CD14-positive monocyte (primary cell): Measurements from ENCODE around the gene AP3D1. TPM values are rescaled to one million over a fixed set of nuclear protein-coding genes. Genes with fewer than 3 reads are reported as not detected.

Source experiments
- DNase-seq, 3 donors: peaks; one replicate each; pipeline ENCODE4 v3.0.0-alpha.2; 2011 to 2022
- H2AFZ ChIP-seq: 2 replicates; pipeline ENCODE4 v1.6.0; 2012; ENCODE audit warnings: mild to moderate bottlenecking, low read depth, low read length, inconsistent platforms; ENCODE audit not compliant: insufficient read depth, poor library complexity, severe bottlenecking
- H3K27ac ChIP-seq, 2 donors: 1 replicate in 1 of 2; 2 replicates in 1 of 2; pipeline ENCODE4 v1.5.1; 2012 to 2013; ENCODE audit warnings: low read length in 2 of 2, control low read depth in 1 of 2, inconsistent platforms in 1 of 2, low read depth in 1 of 2, mild to moderate bottlenecking in 1 of 2
- H3K27me3 ChIP-seq, 2 donors: one replicate each; pipeline versions ENCODE4 v1.6.0 to v1.6.1; 2011 to 2013; ENCODE audit warnings: low read length in 2 of 2; ENCODE audit not compliant: control insufficient read depth in 2 of 2, insufficient read depth in 2 of 2
- H3K36me3 ChIP-seq, 2 donors: replicated peaks in 1 of 2; 1 replicate in 1 of 2; 2 replicates in 1 of 2; pipeline versions ENCODE4 v1.5.1 to v1.6.1; 2012 to 2013; ENCODE audit warnings: low read length in 2 of 2, control low read depth in 1 of 2, inconsistent platforms in 1 of 2, mild to moderate bottlenecking in 1 of 2; ENCODE audit not compliant: insufficient read depth in 2 of 2, control insufficient read depth in 1 of 2
- H3K4me1 ChIP-seq, 2 donors: 1 replicate in 1 of 2; 2 replicates in 1 of 2; pipeline versions ENCODE4 v1.5.1 to v1.6.1; 2012 to 2013; ENCODE audit warnings: low read length in 2 of 2, control low read depth in 1 of 2, inconsistent platforms in 1 of 2, mild to moderate bottlenecking in 1 of 2, moderate library complexity in 1 of 2; ENCODE audit not compliant: insufficient read depth in 2 of 2, control insufficient read depth in 1 of 2
- H3K4me2 ChIP-seq: replicated peaks from 2 replicates; pipeline ENCODE3; 2012; ENCODE audit warnings: low read length, moderate library complexity, mild to moderate bottlenecking; ENCODE audit not compliant: poor library complexity, severe bottlenecking; ENCODE audit errors: extremely low read depth
- H3K4me3 ChIP-seq, 3 experiments: fragments of 200-600 bp in 1 of 3; sonication (generic) in 1 of 3; replicated peaks in 1 of 3; 1 replicate in 2 of 3; 2 replicates in 1 of 3; pipeline ENCODE4 v1.5.1; 2011 to 2013; ENCODE audit warnings: low read length in 3 of 3, mild to moderate bottlenecking in 3 of 3, control low read depth in 2 of 3, low read depth in 2 of 3, inconsistent platforms in 1 of 3, moderate library complexity in 1 of 3
- H3K79me2 ChIP-seq: 2 replicates; pipeline ENCODE4 v1.6.0; 2012; ENCODE audit warnings: mild to moderate bottlenecking, control low read depth, inconsistent platforms, low read length, moderate library complexity; ENCODE audit not compliant: insufficient read depth
- H3K9ac ChIP-seq: 2 replicates; pipeline ENCODE4 v1.6.0; 2017; ENCODE audit warnings: low read length, mild to moderate bottlenecking; ENCODE audit not compliant: insufficient read depth, poor library complexity, severe bottlenecking
- H3K9me3 ChIP-seq, 2 donors: replicated peaks in 1 of 2; 1 replicate in 1 of 2; 2 replicates in 1 of 2; pipeline versions ENCODE4 v1.5.1 to v1.6.1; 2012 to 2013; ENCODE audit warnings: low read length in 2 of 2, control low read depth in 1 of 2; ENCODE audit not compliant: control insufficient read depth in 1 of 2, insufficient read depth in 1 of 2
- H4K20me1 ChIP-seq: 2 replicates; pipeline ENCODE4 v1.6.0; 2012; ENCODE audit warnings: mild to moderate bottlenecking, low read length, control low read depth, moderate library complexity; ENCODE audit not compliant: insufficient read depth
- H3K27ac Mint-ChIP-seq, 7 donors: one replicate each; pipeline ENCODE4 v1.8.0; 2020; ENCODE audit warnings: mild to moderate bottlenecking in 7 of 7, mixed read lengths in 7 of 7, moderate library complexity in 6 of 7, inconsistent platforms in 2 of 7
- H3K27me3 Mint-ChIP-seq, 3 donors: one replicate each; pipeline ENCODE4 v1.8.0; 2021 to 2022; ENCODE audit warnings: low read depth in 3 of 3, mild to moderate bottlenecking in 3 of 3, mixed read lengths in 3 of 3, moderate library complexity in 3 of 3, inconsistent platforms in 1 of 3
- H3K36me3 Mint-ChIP-seq, 2 donors: one replicate each; pipeline ENCODE4 v1.8.0; 2020; ENCODE audit warnings: mixed read lengths in 2 of 2, inconsistent platforms in 1 of 2, mild to moderate bottlenecking in 1 of 2
- H3K4me1 Mint-ChIP-seq: one replicate; pipeline ENCODE4 v1.8.0; 2020; ENCODE audit warnings: mild to moderate bottlenecking, mixed read lengths
- H3K4me3 Mint-ChIP-seq, 2 donors: one replicate each; pipeline ENCODE4 v1.8.0; 2020; ENCODE audit warnings: mild to moderate bottlenecking in 2 of 2, mixed read lengths in 2 of 2, moderate library complexity in 1 of 2
- H3K9me3 Mint-ChIP-seq, 7 donors: one replicate each; pipeline ENCODE4 v1.8.0; 2020 to 2022; ENCODE audit warnings: mixed read lengths in 7 of 7, mild to moderate bottlenecking in 6 of 7, moderate library complexity in 6 of 7, inconsistent platforms in 2 of 7
- CTCF ChIP-seq: fragments of 200-600 bp; IDR thresholded peaks from one replicate; pipeline ENCODE4 v1.8.0; 2022; ENCODE audit warnings: antibody characterized with exemption, mild to moderate bottlenecking
- WGBS: methylation state at CpG from one replicate; pipeline ENCODE4 v1.1.5; 2013; ENCODE audit warnings: missing lambda C conversion rate; ENCODE audit not compliant: insufficient coverage; 5-methylcytosine and 5-hydroxymethylcytosine counted together
- intact Hi-C, 2 donors: fragments of 100-400 bp; cut with micrococcal nuclease; formaldehyde crosslinking; loops; one replicate each; pipeline versions ENCODE4 v1.15.0 to v1.15.1; 2023
- polyA plus RNA-seq, 3 donors: library from polyadenylated mRNA; depleted of rRNA in 1 of 3; unstranded in 2 of 3; stranded (reverse) in 1 of 3; fragments of 300-500 nt in 2 of 3; fragments of >200 nt in 1 of 3; fragmentation: Illumina TruSeq in 2 of 3; gene quantifications; 1 replicate in 2 of 3; 2 replicates in 1 of 3; pipeline ENCODE4 v1.2.3, GENCODE V29; 2012 to 2021

Gene AP3D1
- polyA plus RNA-seq, 3 donors = 9.6 to 105 (median 12.4) TPM

DNA sequence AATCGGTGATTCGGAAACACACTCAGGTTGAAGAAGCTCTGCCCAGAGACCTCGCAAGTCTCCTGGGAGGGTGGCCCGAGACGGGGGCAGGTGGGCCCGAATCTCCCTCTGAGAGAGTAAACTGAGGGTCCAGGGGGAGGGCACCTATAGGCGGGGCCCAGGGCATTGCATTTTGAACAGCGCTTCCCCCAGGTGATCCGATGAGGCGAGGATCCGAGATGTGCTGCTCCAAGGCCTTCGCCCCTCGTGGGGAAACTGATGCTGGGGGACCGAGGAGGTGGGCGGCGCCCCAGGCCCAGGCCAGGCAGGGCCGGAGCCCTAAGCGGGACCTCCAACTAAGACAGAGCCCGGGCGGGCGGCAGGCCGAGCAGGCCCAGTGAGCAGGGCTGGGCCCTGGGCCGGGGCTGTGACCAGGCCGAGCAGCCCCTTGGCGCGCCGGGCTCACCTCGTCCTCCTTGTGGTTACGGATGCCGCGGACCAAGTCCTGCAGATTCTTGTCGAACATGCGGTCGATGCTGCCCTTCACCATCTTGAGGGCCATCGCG lies 500 bp downstream of the AP3D1 start:
- Histone ChIP-seq H3K4me3 (peak overlapping the region; percentile 84 to 99 (median 90)), H3K27me3 (no peaks in the 10 kb centered on the region), H3K4me2 (peak overlapping the region; percentile 87), H3K4me1 (peaks cover 40 to 41% of the 10 kb centered on the region in 2 donors), H2AFZ (peak overlapping the region; percentile 71), H3K9ac (peak overlapping the region; percentile 91), H4K20me1 (peaks cover 50% of the 10 kb centered on the region), H3K79me2 (peaks cover 53% of the 10 kb centered on the region), H3K27ac (peak overlapping the region; percentile 87 to 90), H3K36me3 (peaks cover 7 to 9% of the 10 kb centered on the region in 2 donors), H3K9me3 (no peaks in the 10 kb centered on the region)
- Mint-ChIP-seq H3K36me3 (peaks cover 1 to 23% of the 10 kb centered on the region in 2 donors), H3K4me1 (peaks cover 39% of the 10 kb centered on the region), H3K27ac (peak overlapping the region; percentile 84 to 94 (median 89)), H3K27me3 (peaks cover 0 to 3% (median 0%) of the 10 kb centered on the region in 3 donors), H3K9me3 (no peaks in the 10 kb centered on the region), H3K4me3 (peak overlapping the region; percentile 86 to 90)
- intact Hi-C loops = loop anchor here (2.0 to 5.0 kb wide), 5 partner anchors 36 to 166 kb away; partner anchors contain the start of genes IZUMO4 (in 2 of the 2), MOB3A (in 2 of the 2), PLEKHJ1 (in 2 of the 2) and SF3A2 (in 2 of the 2)
- no peak for TF ChIP-seq CTCF
- WGBS = under 1% methylated on average over 36 of the region's 36 CpGs
- DNase-seq = peak in 1 of 3 donors; percentile 47

GRCh38 chr19:2149980-2150793 lies 1.2 kb downstream of the AP3D1 start:
- Histone ChIP-seq H4K20me1 (peaks cover 57% of the 10 kb centered on the region), H3K36me3 (peaks cover 14 to 15% of the 10 kb centered on the region in 2 donors), H2AFZ (peak overlapping the region; percentile 71), H3K9me3 (no peaks in the 10 kb centered on the region), H3K27me3 (no peaks in the 10 kb centered on the region), H3K9ac (peak overlapping the region; percentile 91), H3K79me2 (peaks cover 60% of the 10 kb centered on the region), H3K27ac (peak overlapping the region; percentile 87 to 90), H3K4me3 (peak overlapping the region; percentile 84 to 99 (median 90)), H3K4me2 (peak overlapping the region; percentile 87), H3K4me1 (peaks cover 34 to 35% of the 10 kb centered on the region in 2 donors)
- Mint-ChIP-seq H3K27me3 (peaks cover 0 to 3% (median 0%) of the 10 kb centered on the region in 3 donors), H3K27ac (peak overlapping the region; percentile 84 to 94 (median 92)), H3K4me3 (peak overlapping the region; percentile 86 to 90), H3K9me3 (no peaks in the 10 kb centered on the region), H3K4me1 (peaks cover 34% of the 10 kb centered on the region), H3K36me3 (peaks cover 1 to 28% of the 10 kb centered on the region in 2 donors)
- 28% methylated on average over 26 of the region's 30 CpGs for WGBS
- peak in 2 of 3 donors; percentile 39 to 46 for DNase-seq
- no peak for TF ChIP-seq CTCF
- intact Hi-C loops = loop anchor here (2.0 to 5.0 kb wide), 5 partner anchors 37 to 167 kb away; partner anchors contain the start of genes IZUMO4 (in 2 of the 2), MOB3A (in 2 of the 2), PLEKHJ1 (in 2 of the 2) and SF3A2 (in 2 of the 2)
